Measurements from ENCODE around the gene TRIM5.
"Not testable (repeated sequence)": the region's sequence is repeated elsewhere in the genome, so short reads cannot be mapped to it uniquely, and the experiment has no call there.

Gene TRIM5, protein sequence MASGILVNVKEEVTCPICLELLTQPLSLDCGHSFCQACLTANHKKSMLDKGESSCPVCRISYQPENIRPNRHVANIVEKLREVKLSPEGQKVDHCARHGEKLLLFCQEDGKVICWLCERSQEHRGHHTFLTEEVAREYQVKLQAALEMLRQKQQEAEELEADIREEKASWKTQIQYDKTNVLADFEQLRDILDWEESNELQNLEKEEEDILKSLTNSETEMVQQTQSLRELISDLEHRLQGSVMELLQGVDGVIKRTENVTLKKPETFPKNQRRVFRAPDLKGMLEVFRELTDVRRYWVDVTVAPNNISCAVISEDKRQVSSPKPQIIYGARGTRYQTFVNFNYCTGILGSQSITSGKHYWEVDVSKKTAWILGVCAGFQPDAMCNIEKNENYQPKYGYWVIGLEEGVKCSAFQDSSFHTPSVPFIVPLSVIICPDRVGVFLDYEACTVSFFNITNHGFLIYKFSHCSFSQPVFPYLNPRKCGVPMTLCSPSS

DNA sequence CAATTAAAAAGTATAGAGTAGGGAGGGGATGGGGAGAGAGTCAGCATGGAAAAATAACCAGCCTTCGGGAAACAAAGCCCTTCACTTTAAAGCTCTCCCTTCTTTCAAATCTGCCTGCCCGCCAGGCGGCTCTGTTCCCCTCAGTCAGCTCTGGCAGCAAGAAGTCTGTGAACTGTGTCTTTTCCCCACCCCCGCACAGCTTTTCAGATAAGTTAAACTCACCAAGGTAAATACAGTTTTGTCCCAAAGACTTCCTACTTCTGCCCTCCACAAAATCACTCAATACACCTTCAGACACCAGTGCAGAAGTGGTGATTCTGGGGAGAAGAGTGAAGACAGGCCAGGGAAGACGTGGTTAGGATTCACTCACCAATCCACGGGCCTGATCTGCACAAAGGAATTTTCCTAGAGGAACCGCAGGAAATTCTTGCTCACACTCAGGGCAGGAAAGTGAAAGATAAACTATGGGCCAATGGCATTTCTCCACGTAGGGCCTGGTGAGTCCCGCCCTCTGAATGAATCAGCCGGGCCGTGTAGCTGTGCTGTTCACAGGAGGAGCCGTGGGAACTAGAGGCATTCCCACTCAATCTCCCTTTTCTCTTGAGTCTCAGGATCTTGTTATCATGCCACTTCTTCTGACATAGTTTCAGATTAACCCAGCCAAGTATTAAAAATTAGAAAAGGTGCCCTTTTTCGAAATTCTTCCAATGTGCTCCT is at the start of gene TRIM5:
Gene TRIM5 (minus strand): TSS at position 429 of the 717 bp plus-strand sequence. CDS start 4,897 bp downstream, outside the sequence.
- DNase-seq: peak; percentile 90 to 93
- no peak for TF ChIP-seq GATA1 (IDR thresholded peaks at IDR 0.05; ENCODE audit: low read depth, low read length)
- peak; percentile 76 for TF ChIP-seq POLR2A (IDR thresholded peaks at IDR 0.05; ENCODE audit: low read length)

DNA sequence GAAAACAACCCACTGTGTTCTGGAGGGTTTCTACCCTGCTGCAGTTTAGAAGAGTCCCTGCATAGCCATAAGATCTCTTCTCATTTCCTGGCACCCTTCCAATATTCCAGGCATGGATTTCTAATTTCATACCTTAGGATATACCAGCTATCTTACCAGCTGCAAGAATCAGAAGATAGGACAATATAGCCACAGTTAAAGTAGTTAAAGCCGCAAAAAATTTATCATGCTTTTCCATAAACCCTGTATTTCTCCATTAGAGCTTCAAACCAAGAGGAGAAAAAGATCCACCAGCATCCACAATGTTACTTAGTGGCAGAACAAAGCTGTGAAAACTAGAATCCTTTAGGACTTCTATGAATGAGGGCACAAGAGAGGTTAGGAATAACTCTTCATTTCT is 42.8 kb upstream of the TRIM5 start:
- TF ChIP-seq POLR2A (IDR thresholded peaks at IDR 0.05; ENCODE audit: low read length) (no peak), GATA1 (IDR thresholded peaks at IDR 0.05; ENCODE audit: low read depth, low read length) (no peak)

DNA sequence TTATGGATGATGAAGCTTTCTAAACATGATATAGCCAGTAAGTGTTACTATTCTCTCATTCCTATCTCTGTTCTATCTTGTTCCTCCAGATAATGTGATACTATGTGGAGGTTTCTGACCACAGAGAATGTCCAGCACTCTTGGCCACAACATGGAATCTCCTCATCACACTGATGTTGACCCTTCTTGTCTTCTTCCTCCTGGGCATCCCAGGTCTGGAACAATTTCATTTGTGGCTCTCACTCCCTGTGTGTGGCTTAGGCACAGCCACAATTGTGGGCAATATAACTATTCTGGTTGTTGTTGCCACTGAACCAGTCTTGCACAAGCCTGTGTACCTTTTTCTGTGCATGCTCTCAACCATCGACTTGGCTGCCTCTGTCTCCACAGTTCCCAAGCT is 41.5 kb upstream of the TRIM5 start:
- TF ChIP-seq POLR2A (IDR thresholded peaks at IDR 0.05; ENCODE audit: low read length): no peak
- TF ChIP-seq GATA1 (IDR thresholded peaks at IDR 0.05; ENCODE audit: low read depth, low read length): no peak
- DNase-seq: no peak

More for the DNA sequence above, 42.8 kb upstream of the TRIM5 start:
- no peak for DNase-seq

DNA sequence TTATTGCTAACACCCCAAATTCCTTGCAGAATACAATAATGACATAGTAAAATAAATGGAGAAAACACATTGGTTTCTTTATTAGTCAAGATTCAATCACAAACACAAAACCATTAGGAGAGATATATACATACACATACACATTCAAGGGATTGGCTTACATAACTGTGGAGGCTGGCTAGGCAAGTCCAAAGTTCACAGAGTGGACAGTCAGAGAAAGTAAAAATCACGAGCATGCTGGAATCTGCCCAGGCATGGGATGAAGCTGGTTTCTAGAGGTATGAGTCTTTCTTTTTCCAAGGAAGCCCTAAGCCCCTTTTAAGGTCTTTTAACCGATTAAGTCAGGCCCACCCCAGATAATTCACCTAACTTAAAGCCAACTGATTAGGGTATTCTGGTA is 37.7 kb upstream of the TRIM5 start:
- no peak for DNase-seq
- TF ChIP-seq GATA1 (IDR thresholded peaks at IDR 0.05; ENCODE audit: low read depth, low read length): no peak
- TF ChIP-seq POLR2A (IDR thresholded peaks at IDR 0.05; ENCODE audit: low read length): no peak

DNA sequence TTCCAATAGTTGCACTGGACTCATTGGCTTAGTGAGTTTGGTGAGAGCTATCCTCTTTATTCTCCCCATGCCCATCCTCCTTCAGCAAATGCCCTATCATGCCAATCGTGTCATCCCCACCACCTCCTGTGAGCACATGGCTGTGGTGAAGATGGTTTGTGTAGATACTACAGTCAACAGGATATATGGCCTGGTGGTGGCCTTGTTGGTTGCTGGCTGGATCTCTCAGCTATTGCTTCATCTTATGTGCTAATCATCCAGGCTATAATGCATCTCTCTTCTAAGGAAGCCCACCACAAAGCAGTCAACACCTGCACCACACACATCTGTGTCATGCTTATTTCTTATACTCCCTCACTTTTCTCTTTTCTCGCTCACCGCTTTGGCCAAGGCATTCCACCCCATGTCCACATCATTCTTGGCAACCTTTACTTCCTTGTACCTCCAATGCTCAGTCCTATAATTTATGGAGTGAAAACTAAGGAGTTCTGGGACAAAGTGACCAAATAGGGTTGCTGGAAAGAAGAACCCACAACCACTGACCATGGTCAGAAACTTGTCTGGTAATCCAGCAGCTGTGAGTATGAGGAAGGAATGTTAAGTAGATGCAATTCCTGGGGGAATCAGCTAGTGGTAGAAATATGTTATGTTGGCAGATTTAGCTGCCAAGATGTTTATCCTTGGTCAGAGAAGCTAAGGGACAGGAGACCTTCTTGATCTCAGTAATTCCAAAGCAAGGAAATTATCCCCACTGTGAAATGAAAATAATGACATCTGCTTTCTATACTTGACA is 35.0 kb upstream of the TRIM5 start:
- DNase-seq: no peak
- TF ChIP-seq POLR2A (IDR thresholded peaks at IDR 0.05; ENCODE audit: low read length) (no peak), GATA1 (IDR thresholded peaks at IDR 0.05; ENCODE audit: low read depth, low read length) (no peak)

DNA sequence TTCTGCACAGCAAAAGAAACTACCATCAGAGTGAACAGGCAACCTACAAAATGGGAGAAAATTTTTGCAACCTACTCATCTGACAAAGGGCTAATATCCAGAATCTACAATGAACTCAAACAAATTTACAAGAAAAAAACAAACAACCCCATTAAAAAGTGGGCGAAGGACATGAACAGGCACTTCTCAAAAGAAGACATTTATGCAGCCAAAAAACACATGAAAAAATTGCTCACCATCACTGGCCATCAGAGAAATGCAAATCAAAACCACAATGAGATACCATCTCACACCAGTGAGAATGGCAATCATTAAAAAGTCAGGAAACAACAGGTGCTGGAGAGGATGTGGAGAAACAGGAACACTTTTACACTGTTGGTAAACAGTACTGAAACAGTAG is 31.6 kb upstream of the TRIM5 start:
- not testable (repeated sequence) for DNase-seq

- TF ChIP-seq GATA1 (IDR thresholded peaks at IDR 0.05; ENCODE audit: low read depth, low read length): no peak
- TF ChIP-seq POLR2A (IDR thresholded peaks at IDR 0.05; ENCODE audit: low read length): no peak
- DNase-seq: peak; percentile 13 to 14
These were observed 28.8 kb upstream of the TRIM5 start for GRCh38 chr11:5713695-5714094.

DNA sequence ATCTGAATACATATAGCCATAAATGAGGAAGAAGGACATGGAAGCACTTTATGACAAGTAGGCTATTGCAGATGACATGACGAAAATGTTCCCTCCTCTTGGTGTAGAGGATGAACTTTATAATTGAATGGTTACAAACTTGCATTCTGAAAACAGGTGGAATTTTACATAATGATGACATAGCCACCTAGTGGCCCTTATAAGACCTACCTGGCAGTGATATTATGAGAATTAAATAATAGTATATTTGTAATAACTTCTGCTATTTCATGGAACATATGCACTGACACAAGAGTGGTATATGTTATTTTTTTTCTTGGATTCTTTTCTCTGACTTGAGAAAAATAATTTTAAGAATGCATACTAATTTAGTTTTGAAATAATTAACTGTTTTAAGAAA is 27.6 kb upstream of the TRIM5 start:
- DNase-seq: peak; percentile 22 to 33

DNA sequence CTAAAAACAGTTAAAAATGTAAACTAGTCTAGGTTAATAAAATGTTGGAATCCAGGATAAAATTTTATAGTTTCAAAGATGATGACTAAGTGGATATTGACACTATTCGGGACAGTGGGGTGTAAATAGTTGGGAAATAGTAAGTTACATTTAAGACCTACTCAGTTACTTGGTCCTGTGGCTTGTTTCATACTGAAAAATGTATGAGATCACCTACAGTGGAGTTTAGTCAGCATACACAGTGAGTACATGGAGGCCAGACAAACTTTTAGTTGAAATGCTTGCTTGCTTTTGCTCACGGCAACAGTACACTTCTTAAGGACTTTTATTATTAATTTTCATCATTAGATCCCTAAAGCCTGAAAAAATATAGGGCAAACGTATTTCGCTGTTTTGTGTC is 20.8 kb upstream of the TRIM5 start:
- no peak for TF ChIP-seq POLR2A (IDR thresholded peaks at IDR 0.05; ENCODE audit: low read length)
- TF ChIP-seq GATA1 (IDR thresholded peaks at IDR 0.05; ENCODE audit: low read depth, low read length): no peak
- DNase-seq: no peak

More for the DNA sequence above, 27.6 kb upstream of the TRIM5 start:
- TF ChIP-seq GATA1 (IDR thresholded peaks at IDR 0.05; ENCODE audit: low read depth, low read length) (no peak), POLR2A (IDR thresholded peaks at IDR 0.05; ENCODE audit: low read length) (no peak)

DNA sequence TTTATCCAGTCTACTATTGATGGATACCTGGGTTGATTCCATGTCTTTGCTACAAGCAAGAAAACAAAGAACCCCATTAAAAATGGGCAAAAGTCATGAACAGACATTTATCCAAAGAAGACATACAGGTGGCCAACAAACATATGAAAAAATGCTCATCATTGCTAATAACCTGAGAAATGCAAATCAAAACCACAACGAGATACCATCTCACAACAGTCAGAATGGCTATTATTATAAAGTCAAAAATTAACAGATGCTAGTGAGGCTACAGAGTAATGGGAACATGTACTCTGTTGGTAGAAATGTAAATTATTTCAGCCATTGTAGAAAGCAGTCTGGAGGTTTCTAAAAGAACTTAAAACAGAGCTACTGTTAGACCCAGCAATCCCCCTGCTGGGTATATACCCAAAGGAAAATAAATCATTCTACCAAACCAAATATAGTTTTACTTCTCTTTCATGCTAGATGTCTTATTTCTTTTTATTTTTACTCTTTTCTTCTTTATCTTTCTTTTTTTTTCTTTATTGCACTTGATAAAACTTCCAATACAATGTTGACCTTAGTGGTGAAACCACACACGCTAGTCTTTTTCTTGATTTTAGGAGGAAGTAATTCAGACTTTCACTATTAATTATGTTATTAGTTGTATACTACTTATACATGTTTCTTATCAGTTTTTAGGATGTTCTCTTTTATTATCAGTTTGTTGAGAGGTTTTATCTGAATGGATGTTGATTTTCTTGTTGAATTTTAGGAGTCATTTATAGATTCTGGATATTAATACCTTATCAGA is 19.1 kb upstream of the TRIM5 start:
- DNase-seq: no peak
- TF ChIP-seq GATA1 (IDR thresholded peaks at IDR 0.05; ENCODE audit: low read depth, low read length): no peak
- no peak for TF ChIP-seq POLR2A (IDR thresholded peaks at IDR 0.05; ENCODE audit: low read length)

- DNase-seq: no peak
These were observed 16.2 kb upstream of the TRIM5 start for GRCh38 chr11:5701055-5701577.

DNA sequence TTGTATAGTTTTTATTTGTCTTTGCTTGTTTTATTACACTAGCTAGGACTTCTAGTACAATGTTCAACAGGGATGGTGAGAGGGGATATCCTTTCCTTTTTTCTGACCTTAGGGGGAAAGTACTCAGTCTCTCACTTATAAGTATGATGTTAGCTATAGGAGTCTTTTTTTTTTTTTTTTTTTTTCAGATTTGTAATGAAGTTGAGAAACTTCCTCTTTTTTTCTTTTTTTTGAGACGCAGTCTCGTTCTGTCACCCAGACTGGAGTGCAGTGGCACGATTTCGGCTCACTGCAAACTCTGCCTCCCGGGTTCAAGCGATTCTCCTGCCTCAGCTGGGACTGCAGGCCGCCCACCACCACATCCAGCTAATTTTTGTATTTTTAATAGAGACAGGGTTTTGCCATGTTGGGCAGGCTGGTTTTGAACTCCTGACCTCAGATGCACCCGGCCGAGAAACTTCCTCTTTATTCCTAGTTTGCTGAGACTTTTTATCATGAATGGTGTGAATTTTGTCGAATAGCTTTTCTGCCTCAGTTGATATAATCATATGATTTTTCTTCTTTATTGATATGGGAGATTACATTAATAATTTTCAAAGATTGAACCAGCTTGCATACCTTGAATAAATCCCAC is 15.7 kb upstream of the TRIM5 start:
- no peak for DNase-seq
- TF ChIP-seq POLR2A (IDR thresholded peaks at IDR 0.05; ENCODE audit: low read length) (no peak), GATA1 (IDR thresholded peaks at IDR 0.05; ENCODE audit: low read depth, low read length) (no peak)

More at GRCh38 chr11:5701055-5701577, 16.2 kb upstream of the TRIM5 start:
- TF ChIP-seq POLR2A (IDR thresholded peaks at IDR 0.05; ENCODE audit: low read length) (no peak), GATA1 (IDR thresholded peaks at IDR 0.05; ENCODE audit: low read depth, low read length) (no peak)
